Parathyroid adenoma (tissue), 2 donors: ENCODE measurements around the gene EML1.
A peak's percentile ranks its signal among the peaks of the same experiment; 100 is the strongest.

ENCODE experiments used
- H2AFZ ChIP-seq: fragments of 300-600 bp; sonication (generic); one replicate; pipeline ENCODE4 v1.7.0; 2017; ENCODE audit warnings: antibody characterized with exemption, mild to moderate bottlenecking
- H3K27ac ChIP-seq: fragments of 300-600 bp; sonication (generic); one replicate; pipeline ENCODE4 v1.7.0; 2017
- H3K27me3 ChIP-seq: fragments of 300-600 bp; sonication (generic); one replicate; pipeline ENCODE4 v1.7.0; 2017; ENCODE audit warnings: low read length; ENCODE audit not compliant: control insufficient read depth, insufficient read depth
- H3K36me3 ChIP-seq: fragments of 300-600 bp; sonication (generic); one replicate; pipeline ENCODE4 v1.7.0; 2017; ENCODE audit warnings: low read length; ENCODE audit not compliant: control insufficient read depth, insufficient read depth
- H3K4me1 ChIP-seq: fragments of 300-600 bp; sonication (generic); one replicate; pipeline ENCODE4 v1.7.0; 2017; ENCODE audit warnings: control low read depth
- H3K4me2 ChIP-seq: fragments of 300-600 bp; sonication (generic); one replicate; pipeline ENCODE4 v1.7.0; 2017; ENCODE audit warnings: low read length
- H3K4me3 ChIP-seq: fragments of 300-600 bp; sonication (generic); one replicate; pipeline ENCODE4 v1.7.0; 2017; ENCODE audit warnings: low read depth, low read length
- H3K79me2 ChIP-seq: fragments of 300-600 bp; sonication (generic); one replicate; pipeline ENCODE4 v1.7.0; 2017; ENCODE audit warnings: control low read depth
- H3K9ac ChIP-seq: fragments of 300-600 bp; sonication (generic); one replicate; pipeline ENCODE4 v1.7.0; 2017; ENCODE audit warnings: mild to moderate bottlenecking
- H3K9me3 ChIP-seq: fragments of 300-600 bp; sonication (generic); one replicate; pipeline ENCODE4 v1.7.0; 2017; ENCODE audit warnings: low read length; ENCODE audit not compliant: control insufficient read depth
- TF ChIP-seq, protein P1 (sequence below): fragments of 300-600 bp; sonication (generic); IDR thresholded peaks from one replicate; pipeline ENCODE4 v1.7.0; 2017; ENCODE audit warnings: antibody characterized with exemption, mild to moderate bottlenecking
- donor health status: primary hyperparathyroidism.

EML1 gene

DNA sequence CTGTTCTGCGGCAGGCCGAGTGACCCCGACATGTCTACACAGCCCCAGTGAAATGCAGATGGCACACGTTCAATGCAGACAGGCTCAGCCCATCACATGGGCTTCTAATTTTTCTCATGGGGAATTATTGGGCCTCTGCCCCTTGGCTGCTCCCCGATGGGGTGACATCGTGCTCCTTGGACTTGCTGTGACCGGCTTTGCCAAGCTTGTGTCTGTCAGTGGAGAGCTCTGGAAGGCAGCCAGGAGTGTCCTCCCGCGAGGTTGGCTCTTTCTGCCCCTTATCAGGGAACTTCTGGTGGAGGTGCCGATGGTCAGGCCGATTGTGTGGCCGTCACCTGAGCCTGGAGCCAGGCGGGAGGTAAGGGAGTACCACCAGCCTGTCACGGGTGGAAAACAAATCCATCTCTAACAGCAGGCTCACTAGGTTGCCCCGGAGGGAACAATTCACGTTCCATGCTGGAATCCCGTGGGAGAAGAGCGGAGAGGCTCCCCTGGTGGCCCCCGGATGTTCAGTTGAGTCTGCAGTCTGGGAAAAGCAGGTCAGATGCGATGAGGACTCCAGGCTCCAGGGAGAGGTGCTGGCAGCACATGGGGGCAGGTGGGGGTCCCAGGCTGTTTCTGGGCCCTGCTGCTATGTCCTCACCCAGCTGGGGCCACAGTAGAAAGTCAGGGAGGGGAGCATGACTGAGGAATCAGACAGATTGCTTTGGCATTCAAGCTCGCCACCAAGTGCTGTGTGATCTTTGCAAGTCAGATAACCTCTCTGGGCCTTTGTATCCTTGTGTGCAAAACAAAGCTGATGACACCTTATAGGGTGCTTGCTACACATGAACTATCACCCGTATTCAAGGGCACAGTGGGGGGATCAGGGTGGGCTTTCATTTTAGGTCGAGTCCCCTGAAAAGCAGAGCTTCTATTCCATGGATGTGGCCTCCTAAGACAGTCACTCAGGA lies 43.2 kb upstream of the EML1 start:
- Histone ChIP-seq H3K79me2 (no peaks in the 10 kb centered on the region), H3K4me2 (peak overlapping the region; percentile 45), H2AFZ (no peak overlapping the region), H3K9ac (no peak overlapping the region), H3K36me3 (no peaks in the 10 kb centered on the region), H3K4me3 (no peak overlapping the region), H3K4me1 (peaks cover 4% of the 10 kb centered on the region), H3K27ac (no peak overlapping the region), H3K27me3 (no peaks in the 10 kb centered on the region), H3K9me3 (no peaks in the 10 kb centered on the region)
- TF ChIP-seq, protein P1, sequence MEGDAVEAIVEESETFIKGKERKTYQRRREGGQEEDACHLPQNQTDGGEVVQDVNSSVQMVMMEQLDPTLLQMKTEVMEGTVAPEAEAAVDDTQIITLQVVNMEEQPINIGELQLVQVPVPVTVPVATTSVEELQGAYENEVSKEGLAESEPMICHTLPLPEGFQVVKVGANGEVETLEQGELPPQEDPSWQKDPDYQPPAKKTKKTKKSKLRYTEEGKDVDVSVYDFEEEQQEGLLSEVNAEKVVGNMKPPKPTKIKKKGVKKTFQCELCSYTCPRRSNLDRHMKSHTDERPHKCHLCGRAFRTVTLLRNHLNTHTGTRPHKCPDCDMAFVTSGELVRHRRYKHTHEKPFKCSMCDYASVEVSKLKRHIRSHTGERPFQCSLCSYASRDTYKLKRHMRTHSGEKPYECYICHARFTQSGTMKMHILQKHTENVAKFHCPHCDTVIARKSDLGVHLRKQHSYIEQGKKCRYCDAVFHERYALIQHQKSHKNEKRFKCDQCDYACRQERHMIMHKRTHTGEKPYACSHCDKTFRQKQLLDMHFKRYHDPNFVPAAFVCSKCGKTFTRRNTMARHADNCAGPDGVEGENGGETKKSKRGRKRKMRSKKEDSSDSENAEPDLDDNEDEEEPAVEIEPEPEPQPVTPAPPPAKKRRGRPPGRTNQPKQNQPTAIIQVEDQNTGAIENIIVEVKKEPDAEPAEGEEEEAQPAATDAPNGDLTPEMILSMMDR, result no peak

DNA sequence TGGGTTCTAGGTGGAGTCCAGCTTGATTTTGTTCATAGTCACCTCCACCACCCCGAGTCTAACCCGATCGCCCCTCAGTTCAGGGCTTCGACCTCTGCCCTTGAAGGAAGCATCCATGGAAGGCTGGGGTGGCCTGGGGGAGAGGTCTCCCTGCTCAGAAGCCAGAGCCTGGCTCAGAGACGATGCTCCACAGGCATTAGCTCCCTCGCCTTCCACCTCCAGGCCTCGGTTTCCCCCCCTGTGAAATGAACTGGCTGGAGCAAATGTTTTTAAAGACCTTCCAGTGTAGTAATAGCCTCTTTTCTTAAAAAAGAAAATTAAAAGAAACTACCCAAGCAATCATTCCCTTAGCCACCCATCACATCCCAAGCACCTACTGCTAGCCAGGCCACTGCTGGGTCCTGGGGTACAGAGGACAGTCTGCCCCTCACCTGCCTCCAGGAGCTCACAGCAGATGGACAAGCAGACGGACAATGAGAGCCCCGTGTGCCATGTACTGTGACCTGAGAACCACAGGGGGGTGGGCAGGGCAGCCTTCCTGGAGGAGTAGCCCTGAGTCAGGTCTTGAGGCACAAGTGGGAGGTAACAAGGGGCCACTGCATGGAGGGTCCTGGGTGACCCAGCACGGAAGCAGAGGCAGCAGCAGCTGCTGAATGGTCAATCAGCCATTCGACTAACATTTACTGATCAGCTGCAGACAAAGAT lies 42.3 kb upstream of the EML1 start:
- H3K79me2 ChIP-seq, result no peaks in the 10 kb centered on the region
- no peaks in the 10 kb centered on the region for H3K27me3 ChIP-seq
- H3K36me3 ChIP-seq, result no peaks in the 10 kb centered on the region
- no peak overlapping the region for H3K9ac ChIP-seq
- H3K4me1 ChIP-seq, result no peaks in the 10 kb centered on the region
- TF ChIP-seq, protein P1, result no peak
- H2AFZ ChIP-seq, result no peak overlapping the region
- no peak overlapping the region for H3K27ac ChIP-seq
- H3K4me2 ChIP-seq, result no peak overlapping the region
- no peaks in the 10 kb centered on the region for H3K9me3 ChIP-seq
- no peak overlapping the region for H3K4me3 ChIP-seq

DNA sequence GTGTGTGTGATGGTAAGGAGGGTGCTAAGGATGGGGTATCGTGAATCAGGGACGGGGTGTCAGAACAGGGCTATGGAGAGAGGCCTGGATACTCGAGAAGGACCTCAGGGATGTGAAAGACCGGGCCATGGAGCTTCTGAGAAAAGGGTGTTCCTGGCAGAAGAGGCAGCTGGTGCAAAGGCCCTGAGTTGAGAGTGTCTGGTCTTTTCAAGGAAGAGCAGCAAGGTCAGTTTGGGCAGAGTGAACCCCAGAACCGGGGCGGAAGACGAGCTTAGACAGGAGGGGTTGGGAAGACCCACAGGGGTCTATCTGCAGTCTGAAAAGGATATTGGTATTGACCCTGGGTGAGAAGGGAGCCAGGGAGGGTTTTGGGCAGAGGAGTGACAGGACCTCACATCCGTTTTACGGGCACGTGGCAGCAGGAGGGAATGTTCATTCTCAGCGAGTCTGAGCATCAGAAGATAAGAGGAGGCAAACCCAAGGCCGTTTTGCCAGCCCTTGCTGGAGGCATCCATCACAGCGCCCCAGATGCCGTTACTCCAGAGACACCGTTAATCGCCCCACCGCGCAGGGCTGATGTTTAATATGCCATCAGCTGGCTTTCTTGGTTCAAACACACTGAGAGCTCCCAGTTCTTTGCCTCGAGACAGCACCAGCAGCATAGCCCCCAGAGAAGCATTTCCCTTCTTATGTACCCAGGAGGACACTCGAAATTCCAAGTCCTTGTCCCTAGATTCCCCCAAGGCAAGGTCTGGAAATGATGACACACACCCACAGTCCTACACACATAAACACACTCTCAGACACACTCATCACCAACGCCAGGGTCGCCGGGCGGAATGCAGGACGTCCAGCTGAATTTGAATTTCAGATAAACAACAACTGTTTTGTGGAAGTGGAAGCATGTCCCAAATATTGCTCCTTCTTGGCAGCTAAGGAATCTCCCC lies 41.4 kb upstream of the EML1 start:
- H3K36me3 ChIP-seq, result no peaks in the 10 kb centered on the region
- H3K79me2 ChIP-seq, result no peaks in the 10 kb centered on the region
- no peaks in the 10 kb centered on the region for H3K27me3 ChIP-seq
- H3K9ac ChIP-seq, result no peak overlapping the region
- H3K27ac ChIP-seq, result peak overlapping the region; percentile 19
- no peak overlapping the region for H2AFZ ChIP-seq
- no peaks in the 10 kb centered on the region for H3K9me3 ChIP-seq
- TF ChIP-seq, protein P1, result no peak
- no peak overlapping the region for H3K4me2 ChIP-seq
- no peaks in the 10 kb centered on the region for H3K4me1 ChIP-seq
- H3K4me3 ChIP-seq, result no peak overlapping the region

DNA sequence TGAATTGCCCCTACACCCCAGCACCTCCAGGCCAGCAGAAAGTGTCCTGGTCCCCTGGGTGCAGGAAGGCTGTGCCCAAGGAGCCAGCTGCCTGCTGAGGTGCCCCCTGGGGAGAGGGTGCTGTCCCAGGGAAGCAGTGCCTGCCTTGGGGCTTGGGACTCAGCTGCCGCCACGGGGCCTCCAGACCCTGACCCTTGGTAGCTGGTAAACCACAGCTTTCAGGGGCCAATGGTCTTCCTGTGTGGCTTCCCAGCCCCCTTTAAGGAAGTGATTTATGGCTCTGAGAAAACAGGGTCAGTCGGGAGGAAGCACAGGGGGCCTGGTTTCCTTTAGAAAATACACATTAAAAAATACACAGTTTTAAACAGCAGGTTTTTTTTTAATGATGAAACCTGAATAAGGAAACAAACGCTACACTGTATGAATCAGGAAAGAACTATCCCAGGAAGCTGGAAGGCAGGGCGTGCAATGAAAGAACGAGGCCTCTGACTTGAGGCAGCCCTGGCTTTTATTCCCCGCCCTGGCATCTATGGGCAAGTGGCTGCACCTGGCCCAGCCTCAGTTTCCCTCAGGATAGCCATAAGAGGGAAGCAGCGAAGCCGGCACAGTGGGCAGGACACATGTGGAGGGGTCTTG lies 40.6 kb upstream of the EML1 start:
- Histone ChIP-seq H3K9me3 (no peaks in the 10 kb centered on the region), H3K4me3 (no peak overlapping the region), H3K9ac (no peak overlapping the region), H3K27ac (peak overlapping the region; percentile 19), H3K27me3 (no peaks in the 10 kb centered on the region), H3K79me2 (no peaks in the 10 kb centered on the region), H3K4me1 (no peaks in the 10 kb centered on the region), H3K4me2 (no peak overlapping the region), H2AFZ (no peak overlapping the region), H3K36me3 (no peaks in the 10 kb centered on the region)
- TF ChIP-seq, protein P1, result no peak
